ENCODE measurements around the gene SOST.

Gene SOST

DNA sequence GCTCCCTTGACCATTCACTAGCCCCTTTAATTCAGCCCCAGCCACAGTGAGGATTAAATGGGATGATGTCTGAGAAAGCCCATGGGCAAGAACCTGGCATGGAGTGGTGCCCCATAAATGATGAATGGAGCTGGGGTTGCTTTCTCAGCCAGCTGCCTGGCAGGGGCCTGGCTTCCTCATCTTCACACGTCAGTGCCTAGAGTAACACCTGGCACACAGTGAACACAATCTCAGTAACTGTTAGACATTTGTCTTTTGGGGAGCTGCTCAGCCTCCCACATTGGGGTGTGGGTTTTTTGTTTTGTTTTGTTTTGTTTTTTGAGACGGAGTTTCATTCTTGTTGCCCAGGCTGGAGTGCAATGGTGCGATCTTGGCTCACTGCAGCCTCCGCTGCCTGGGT, 49.4 kb downstream of the SOST start:
- H3K4me3 ChIP-seq (ENCODE audit: low read length in 2 of 2) = no peak overlapping the region
- peaks cover 14 to 23% of the 10 kb centered on the region in 2 donors for H3K27me3 ChIP-seq (ENCODE audit: control insufficient read depth in 1 of 2, insufficient read depth in 2 of 2, low read length in 2 of 2)
- H3K36me3 ChIP-seq (ENCODE audit: control insufficient read depth in 2 of 2, insufficient read depth in 2 of 2, low read length in 2 of 2) = no peaks in the 10 kb centered on the region

DNA sequence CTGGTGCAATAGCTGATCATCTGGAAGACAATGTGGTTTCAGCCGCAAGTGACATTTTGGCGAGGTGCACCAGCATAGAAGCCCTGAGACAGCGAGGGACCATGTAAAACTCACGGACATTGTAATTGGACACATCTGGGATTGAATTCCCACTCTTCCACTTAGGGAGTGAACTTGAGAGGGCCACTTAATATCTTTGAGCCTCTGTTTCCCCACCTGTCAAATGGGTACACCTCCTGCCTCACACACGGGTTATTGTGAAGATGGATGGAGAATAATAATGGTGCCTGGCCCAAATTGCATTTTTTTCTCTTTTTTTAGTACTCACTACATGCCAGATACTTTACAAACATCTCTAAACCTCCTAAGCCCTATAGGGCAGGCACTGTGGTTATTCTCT, 51.4 kb downstream of the SOST start:
- H3K9me3 ChIP-seq (ENCODE audit: control insufficient read depth in 2 of 2, low read length in 2 of 2) = no peaks in the 10 kb centered on the region
- H3K9ac ChIP-seq (ENCODE audit: low read length in 2 of 2) = no peak overlapping the region
- no peak overlapping the region for H3K4me3 ChIP-seq (ENCODE audit: low read length in 2 of 2)
- peaks cover 10% of the 10 kb centered on the region in 2 donors for H3K27me3 ChIP-seq (ENCODE audit: control insufficient read depth in 1 of 2, insufficient read depth in 2 of 2, low read length in 2 of 2)
- no peaks in the 10 kb centered on the region for H3K4me1 ChIP-seq (ENCODE audit: control insufficient read depth, insufficient read depth, low read length)
- H3K27ac ChIP-seq (ENCODE audit: low read length) = no peak overlapping the region
- no peaks in the 10 kb centered on the region for H3K36me3 ChIP-seq (ENCODE audit: control insufficient read depth in 2 of 2, insufficient read depth in 2 of 2, low read length in 2 of 2)

More for the DNA sequence above, 49.4 kb downstream of the SOST start:
- H3K9ac ChIP-seq (ENCODE audit: low read length in 2 of 2) = no peak overlapping the region
- H3K4me1 ChIP-seq (ENCODE audit: control insufficient read depth, insufficient read depth, low read length) = peaks cover 10% of the 10 kb centered on the region
- no peaks in the 10 kb centered on the region for H3K9me3 ChIP-seq (ENCODE audit: control insufficient read depth in 2 of 2, low read length in 2 of 2)
- no peak overlapping the region for H3K27ac ChIP-seq (ENCODE audit: low read length)

DNA sequence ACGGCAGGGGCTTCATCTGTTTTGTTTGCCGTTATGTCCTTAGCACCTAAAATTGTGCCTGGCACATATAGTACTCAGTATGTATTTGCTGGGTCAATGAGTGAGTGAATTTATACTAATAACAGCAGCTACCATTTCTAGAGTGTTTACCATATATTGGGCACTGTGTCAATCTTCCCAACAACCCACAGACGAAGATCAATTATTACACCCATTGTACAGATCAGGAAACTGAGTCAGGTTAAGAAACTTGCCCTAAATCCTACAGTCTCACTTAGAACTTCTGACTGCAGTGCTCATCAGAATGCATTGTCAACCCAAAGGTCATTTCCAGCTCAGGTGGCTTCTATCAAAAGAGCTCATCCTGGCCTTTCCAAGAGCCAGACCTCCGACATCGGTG, 52.4 kb downstream of the SOST start:
- no peaks in the 10 kb centered on the region for H3K36me3 ChIP-seq (ENCODE audit: control insufficient read depth in 2 of 2, insufficient read depth in 2 of 2, low read length in 2 of 2)
- no peaks in the 10 kb centered on the region for H3K4me1 ChIP-seq (ENCODE audit: control insufficient read depth, insufficient read depth, low read length)
- no peak overlapping the region for H3K27ac ChIP-seq (ENCODE audit: low read length)

More for the DNA sequence above, 52.4 kb downstream of the SOST start:
- H3K27me3 ChIP-seq (ENCODE audit: control insufficient read depth in 1 of 2, insufficient read depth in 2 of 2, low read length in 2 of 2) = peaks cover 6 to 10% of the 10 kb centered on the region in 2 donors
- H3K9me3 ChIP-seq (ENCODE audit: control insufficient read depth in 2 of 2, low read length in 2 of 2) = no peaks in the 10 kb centered on the region
- no peak overlapping the region for H3K4me3 ChIP-seq (ENCODE audit: low read length in 2 of 2)
- no peak overlapping the region for H3K9ac ChIP-seq (ENCODE audit: low read length in 2 of 2)

Measured in stomach smooth muscle (tissue), 2 donors.